ENCODE results near the gene WNK2.
"Not testable (repeated sequence)": the region's sequence is repeated elsewhere in the genome, so short reads cannot be mapped to it uniquely, and the experiment has no call there.

The WNK2 gene

DNA sequence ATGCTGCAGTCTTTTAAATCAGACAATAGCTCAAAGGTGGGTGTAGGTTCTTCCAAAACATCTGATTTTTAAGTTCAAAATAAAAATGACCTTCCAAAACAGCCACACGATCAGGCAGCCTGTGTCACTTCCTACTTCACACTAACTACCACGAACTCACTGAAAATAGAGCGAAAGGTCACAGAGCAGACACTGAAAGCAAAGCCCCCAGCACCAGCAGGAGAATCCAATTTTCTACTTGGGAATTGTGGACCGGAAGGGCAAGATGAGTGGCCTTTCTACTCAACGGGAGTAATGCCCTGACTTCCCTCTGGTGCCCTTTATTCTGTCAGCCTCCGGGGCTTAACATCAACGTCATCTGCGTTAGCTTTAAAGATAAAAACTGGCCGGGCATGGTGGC is 159.7 kb downstream of the WNK2 start:
- DNase-seq, result no peak

DNA sequence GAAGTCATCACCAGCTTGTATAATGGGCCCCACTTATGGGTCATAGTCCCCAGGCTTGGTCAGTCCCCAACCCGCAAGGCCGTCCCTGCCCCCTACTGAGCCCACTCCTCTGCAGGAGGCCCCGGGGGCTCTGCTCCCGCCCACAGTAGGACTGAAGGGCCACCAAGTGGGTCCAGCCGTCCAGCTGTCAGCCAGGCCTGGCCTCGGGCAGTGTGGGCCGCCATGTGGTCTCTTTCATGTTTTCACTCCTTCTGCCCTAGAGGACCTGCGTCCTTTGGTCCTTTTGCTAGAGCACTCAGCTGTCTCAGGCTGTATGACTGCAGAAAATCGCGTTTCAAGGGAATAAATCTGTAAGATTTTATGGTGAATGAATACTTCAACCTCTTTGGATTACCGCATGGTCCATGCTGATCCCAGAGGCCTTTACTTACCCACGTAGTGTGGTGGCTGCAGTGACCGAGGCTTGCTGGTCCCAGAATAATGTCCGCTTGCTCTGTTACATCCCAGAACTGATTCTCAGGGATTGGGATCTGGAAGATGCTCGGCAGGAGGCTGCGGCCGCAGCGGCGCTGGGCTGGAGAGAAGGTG is 161.8 kb downstream of the WNK2 start:
- no peak for DNase-seq

DNA sequence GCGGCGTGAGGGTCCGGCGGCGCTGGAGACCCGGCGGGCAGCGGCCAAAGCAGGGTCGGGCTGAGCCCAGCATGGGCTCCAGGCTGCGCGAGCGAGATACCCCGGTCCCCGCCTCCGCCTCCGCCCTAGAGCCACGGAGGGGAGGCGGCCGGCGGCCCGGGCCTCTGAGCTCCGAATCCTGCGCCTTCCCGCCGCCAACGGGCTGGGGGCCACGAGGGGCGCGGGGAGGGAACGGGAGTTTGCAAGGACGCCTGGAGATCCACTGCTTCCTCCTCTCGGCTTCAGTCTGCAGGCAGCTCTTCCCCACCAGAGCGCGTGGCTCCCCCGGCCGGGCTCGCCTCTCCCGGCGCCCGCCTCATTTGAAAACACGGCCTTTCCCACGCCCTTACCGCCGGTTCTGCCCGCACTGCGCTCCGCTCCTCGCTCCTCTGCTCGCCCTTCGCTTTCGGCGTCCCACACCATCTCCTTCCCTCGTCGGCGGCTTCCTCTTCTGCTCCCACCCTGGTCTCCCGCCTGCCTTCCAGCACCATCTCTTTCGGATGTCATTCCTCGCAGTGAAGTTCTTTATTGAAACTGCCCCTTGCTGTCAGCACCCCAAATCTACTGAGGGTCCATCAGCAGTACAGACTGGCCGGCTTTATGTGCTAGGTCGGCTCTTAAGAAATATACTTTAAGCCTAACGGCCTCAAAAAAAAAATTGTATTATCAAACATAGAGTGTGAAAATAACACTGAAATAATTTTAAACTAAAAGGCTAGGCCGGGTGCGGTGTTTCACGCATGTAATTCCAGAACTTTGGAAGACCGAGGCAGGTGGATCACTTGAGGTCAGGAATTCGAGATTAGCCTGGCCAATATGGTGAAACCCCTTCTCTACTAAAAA is 162.5 kb downstream of the WNK2 start:
- DNase-seq, result peak; percentile 4 to 17

GRCh38 chr9:93347371-93347975 is 163.5 kb downstream of the WNK2 start:
- DNase-seq, result not testable (repeated sequence)

- DNase-seq, result not testable (repeated sequence)
Measured at GRCh38 chr9:93353413-93354310, 169.7 kb downstream of the WNK2 start.

- no peak for DNase-seq
Measured at GRCh38 chr9:93354451-93354850, 170.5 kb downstream of the WNK2 start.

DNA sequence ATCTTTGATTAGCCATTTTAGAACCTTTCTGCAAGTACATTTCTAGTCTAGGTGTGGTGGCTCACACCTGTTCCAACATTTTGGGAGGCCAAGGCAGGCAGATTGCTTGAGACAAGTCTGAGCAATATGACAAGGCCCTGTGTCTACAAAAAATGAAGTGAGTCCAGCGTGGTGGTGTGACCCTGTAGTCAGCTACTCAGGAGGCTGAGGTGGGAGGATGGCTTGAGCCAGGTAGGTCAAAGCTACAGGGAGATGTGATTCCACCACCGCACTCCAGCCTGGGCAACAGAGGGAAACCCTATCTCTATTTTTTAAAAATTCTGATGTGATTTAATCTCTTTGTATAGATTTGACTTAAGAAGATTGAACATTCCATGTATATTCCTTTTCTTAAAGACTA is 171.9 kb downstream of the WNK2 start:
- DNase-seq, result no peak

GRCh38 chr9:93357649-93358048 is 173.7 kb downstream of the WNK2 start:
- DNase-seq, result peak; percentile 1 to 9

- DNase-seq, result not testable (repeated sequence)
Measured at GRCh38 chr9:93359907-93360306, 176.0 kb downstream of the WNK2 start.

DNA sequence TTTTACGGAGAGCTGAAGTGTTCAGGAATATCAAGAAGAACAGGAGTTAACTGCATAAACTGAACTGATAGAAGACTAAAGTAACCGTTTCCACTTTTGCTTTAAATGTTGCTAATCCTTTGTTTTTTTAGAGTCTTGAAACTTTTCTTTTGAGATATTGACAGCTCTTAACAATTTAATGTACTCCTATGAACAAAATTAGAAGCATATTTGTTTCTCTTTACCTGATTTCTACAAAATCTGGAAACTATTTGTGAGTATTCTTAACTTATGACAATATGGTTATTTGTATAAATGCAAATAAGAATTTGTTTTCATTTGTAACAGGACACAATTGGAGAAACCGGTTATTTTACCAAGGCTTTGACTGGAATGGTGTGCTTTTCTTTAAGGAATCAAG is 178.1 kb downstream of the WNK2 start:
- no peak for DNase-seq

- no peak for DNase-seq
Measured at GRCh38 chr9:93364734-93365426, 180.9 kb downstream of the WNK2 start.

- DNase-seq, result no peak
Measured at GRCh38 chr9:93365427-93366118, 181.6 kb downstream of the WNK2 start.

- no peak for DNase-seq
Measured at GRCh38 chr9:93366119-93366447, 182.1 kb downstream of the WNK2 start.

DNA sequence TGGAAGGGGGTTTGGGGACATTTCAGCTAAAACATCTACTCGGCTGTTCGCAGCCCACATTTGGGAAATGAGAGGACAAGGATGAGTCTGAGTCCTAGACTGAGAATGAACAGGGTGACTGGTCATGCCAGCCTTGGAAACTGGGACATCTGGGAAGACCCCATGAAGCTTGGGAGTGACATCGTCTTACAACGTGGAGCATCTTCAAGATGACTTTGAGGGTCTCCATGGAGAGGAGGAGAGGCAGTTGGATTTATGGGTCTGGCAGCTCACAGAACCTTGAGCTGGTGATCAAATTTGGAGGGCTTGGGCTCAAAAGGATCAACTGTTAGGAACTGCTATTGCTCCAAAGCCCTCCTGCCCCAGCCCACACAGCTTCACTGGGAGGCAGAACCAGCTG is 182.5 kb downstream of the WNK2 start:
- DNase-seq, result not testable (repeated sequence)

GRCh38 chr9:93368437-93368836 is 184.5 kb downstream of the WNK2 start:
- no peak for DNase-seq

DNA sequence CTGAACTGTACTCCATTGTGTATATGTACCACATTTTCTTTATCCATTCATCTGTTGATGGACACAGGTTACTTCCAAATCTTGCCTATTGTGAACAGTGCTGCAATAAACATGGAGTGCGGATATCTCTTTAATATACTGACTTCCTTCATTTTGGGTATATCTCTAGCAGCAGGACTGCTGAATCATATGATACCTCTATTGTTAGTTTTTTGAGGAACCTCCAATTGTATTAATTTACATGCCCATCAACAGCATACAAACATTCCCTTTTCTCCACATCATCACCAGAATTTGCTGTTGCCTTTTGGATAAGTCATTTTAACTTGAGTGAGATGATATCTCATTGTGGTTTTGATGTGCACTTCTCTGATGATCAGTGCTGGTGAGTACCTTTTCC is 185.7 kb downstream of the WNK2 start:
- no peak for DNase-seq
